HL-60/S4 treated with phorbol 12-myristate 13-acetate at 8.2 ng/mL for 4 days and 3 days (cell line): ENCODE data around the gene FAAH.

ENCODE experiments used
- in situ Hi-C: fragments of 300-500 bp; cut with MboI; formaldehyde crosslinking; loops from 2 replicates; pipeline ENCODE4 v1.15.0; 2022; ENCODE audit warnings: low sequenced_read_pairs

FAAH gene

GRCh38 chr1:46448109-46448911, 54.2 kb downstream of the FAAH start:
- in situ Hi-C loops = no loop called here

GRCh38 chr1:46449223-46450159, 55.4 kb downstream of the FAAH start:
- in situ Hi-C loops = no loop called here

GRCh38 chr1:46450160-46450517, 56.0 kb downstream of the FAAH start:
- in situ Hi-C loops = no loop called here

- in situ Hi-C loops = no loop called here
Measured at GRCh38 chr1:46451948-46452930, 58.1 kb downstream of the FAAH start.

GRCh38 chr1:46452931-46453325, 58.8 kb downstream of the FAAH start:
- in situ Hi-C loops = no loop called here

GRCh38 chr1:46453449-46453848, 59.3 kb downstream of the FAAH start:
- in situ Hi-C loops = no loop called here

GRCh38 chr1:46455951-46456350, 61.8 kb downstream of the FAAH start:
- in situ Hi-C loops = no loop called here

- in situ Hi-C loops = no loop called here
Measured at GRCh38 chr1:46456411-46456963, 62.4 kb downstream of the FAAH start.

GRCh38 chr1:46457178-46457577, 63.1 kb downstream of the FAAH start:
- in situ Hi-C loops = no loop called here

- in situ Hi-C loops = no loop called here
Measured at GRCh38 chr1:46458190-46458589, 64.1 kb downstream of the FAAH start.

- in situ Hi-C loops = no loop called here
Measured at GRCh38 chr1:46458846-46459245, 64.7 kb downstream of the FAAH start.

- in situ Hi-C loops = no loop called here
Measured at GRCh38 chr1:46459315-46459714, 65.2 kb downstream of the FAAH start.

- in situ Hi-C loops = no loop called here
Measured at GRCh38 chr1:46461017-46461808, 67.1 kb downstream of the FAAH start.

- in situ Hi-C loops = no loop called here
Measured at GRCh38 chr1:46461809-46462448, 67.8 kb downstream of the FAAH start.
